Measurements from ENCODE around the gene MTAP.
"Not testable (repeated sequence)": the region's sequence is repeated elsewhere in the genome, so short reads cannot be mapped to it uniquely, and the experiment has no call there.

Gene MTAP

GRCh38 chr9:21943464-21943863, 141.0 kb downstream of the MTAP start (continued):
- TF ChIP-seq OVOL3 (tag by site-specific recombination; IDR thresholded peaks at IDR 0.05), result no peak
- no peak for TF ChIP-seq OSR2 (tag by site-specific recombination; IDR thresholded peaks at IDR 0.05)
- TF ChIP-seq PRDM4 (tag by site-specific recombination; IDR thresholded peaks at IDR 0.05), result no peak

- no peak overlapping the region for H3K4me3 ChIP-seq (ENCODE audit: low read depth, low read length)
- ChIA-PET POLR2A (interaction anchor here (0.7 to 1.0 kb wide), 2 partner anchors 15 to 478 kb away, joined by 3 to 7 read pairs; no protein-coding TSS in a partner anchor), CTCF (no interaction called here)
- no peaks in the 10 kb centered on the region for H3K9me3 ChIP-seq (ENCODE audit: control insufficient read depth, insufficient read depth, low read depth, low read length)
- H3K4me1 ChIP-seq (ENCODE audit: control insufficient read depth, insufficient read depth, low read length), result no peaks in the 10 kb centered on the region
- no peak overlapping the region for H3K27ac ChIP-seq (ENCODE audit: extremely low read depth, low read depth, low read length)
- no peak for TF ChIP-seq ZNF518A (tag by site-specific recombination; conservative IDR thresholded peaks at IDR 0.05; ENCODE audit: low read depth)
- H3K36me3 ChIP-seq (ENCODE audit: control insufficient read depth in 2 of 2, insufficient read depth in 1 of 2, low read length in 2 of 2), result no peaks in the 10 kb centered on the region
Measured at GRCh38 chr9:21945606-21946005, 143.2 kb downstream of the MTAP start.

- Histone ChIP-seq H3K4me1 (ENCODE audit: control insufficient read depth, insufficient read depth, low read length) (no peaks in the 10 kb centered on the region), H3K4me3 (ENCODE audit: low read depth, low read length) (no peak overlapping the region), H3K9me3 (ENCODE audit: control insufficient read depth, insufficient read depth, low read depth, low read length) (no peaks in the 10 kb centered on the region), H3K36me3 (ENCODE audit: control insufficient read depth in 2 of 2, insufficient read depth in 1 of 2, low read length in 2 of 2) (no peaks in the 10 kb centered on the region), H3K27ac (ENCODE audit: extremely low read depth, low read depth, low read length) (no peak overlapping the region)
- ChIA-PET POLR2A (no interaction called here), CTCF (no interaction called here)
- TF ChIP-seq ZNF561 (tag by site-specific recombination; IDR thresholded peaks at IDR 0.05; ENCODE audit: borderline replicate concordance) (no peak), ZNF426 (tag by site-specific recombination; IDR thresholded peaks at IDR 0.05) (no peak), ZNF423 (tag by site-specific recombination; IDR thresholded peaks at IDR 0.05) (no peak), ZNF701 (tag by site-specific recombination; IDR thresholded peaks at IDR 0.05) (no peak)
Measured at GRCh38 chr9:21958833-21959232, 156.4 kb downstream of the MTAP start.

- H3K4me1 ChIP-seq (ENCODE audit: control insufficient read depth, insufficient read depth, low read length); CTCF ChIA-PET; H3K36me3 ChIP-seq (ENCODE audit: control insufficient read depth in 2 of 2, insufficient read depth in 1 of 2, low read length in 2 of 2); H3K4me3 ChIP-seq (ENCODE audit: low read depth, low read length); H3K9me3 ChIP-seq (ENCODE audit: control insufficient read depth, insufficient read depth, low read depth, low read length); POLR2A ChIA-PET; H3K27ac ChIP-seq (ENCODE audit: extremely low read depth, low read depth, low read length): not testable (repeated sequence)
Measured at GRCh38 chr9:21959268-21959667, 156.8 kb downstream of the MTAP start.

- CTCF ChIA-PET, result no interaction called here
- no peak for TF ChIP-seq SP7 (tag by site-specific recombination; IDR thresholded peaks at IDR 0.05)
- no peak for TF ChIP-seq ZNF571 (tag by site-specific recombination; IDR thresholded peaks at IDR 0.05)
- no peak for TF ChIP-seq ZNF610 (tag by site-specific recombination; IDR thresholded peaks at IDR 0.05; ENCODE audit: borderline replicate concordance)
- TF ChIP-seq ZNF239 (tag by site-specific recombination; IDR thresholded peaks at IDR 0.05), result no peak
- TF ChIP-seq IKZF3 (tag by site-specific recombination; IDR thresholded peaks at IDR 0.05), result no peak
- no peak for TF ChIP-seq ZNF513 (tag by site-specific recombination; IDR thresholded peaks at IDR 0.05)
- TF ChIP-seq ZNF664 (tag by site-specific recombination; IDR thresholded peaks at IDR 0.05), result no peak
- TF ChIP-seq ZNF843 (tag by site-specific recombination; IDR thresholded peaks at IDR 0.05), result no peak
- TF ChIP-seq ZNF169 (tag by site-specific recombination; IDR thresholded peaks at IDR 0.05), result no peak
- no peak for TF ChIP-seq ZNF530 (tag by site-specific recombination; IDR thresholded peaks at IDR 0.05; ENCODE audit: low read depth)
- TF ChIP-seq ZNF670 (tag by site-specific recombination; IDR thresholded peaks at IDR 0.05; ENCODE audit: low read depth), result no peak
Measured at GRCh38 chr9:21961569-21961968, 159.1 kb downstream of the MTAP start.

More at GRCh38 chr9:21961569-21961968, 159.1 kb downstream of the MTAP start:
- POLR2A ChIA-PET, result interaction anchor here (1.1 kb wide), 1 partner anchor 9 kb away, joined by 4 read pairs; no protein-coding TSS in a partner anchor
- Histone ChIP-seq H3K4me3 (ENCODE audit: low read depth, low read length) (no peak overlapping the region), H3K36me3 (ENCODE audit: control insufficient read depth in 2 of 2, insufficient read depth in 1 of 2, low read length in 2 of 2) (peaks cover 0 to 11% of the 10 kb centered on the region in 2 experiments; a peak in 1 of 3 replicates), H3K4me1 (ENCODE audit: control insufficient read depth, insufficient read depth, low read length) (no peaks in the 10 kb centered on the region), H3K27ac (ENCODE audit: extremely low read depth, low read depth, low read length) (no peak overlapping the region), H3K9me3 (ENCODE audit: control insufficient read depth, insufficient read depth, low read depth, low read length) (no peaks in the 10 kb centered on the region)
